B cell (primary cell): ENCODE results near the gene KANSL1L.

Experiments used
- EZH2 ChIP-seq: IDR thresholded peaks from 2 replicates; pipeline ENCODE4 v1.6.1; 2012; ENCODE audit warnings: borderline replicate concordance, low read depth, mild to moderate bottlenecking, moderate library complexity, low read length; ENCODE audit not compliant: insufficient read depth, poor library complexity, severe bottlenecking
- TF ChIP-seq, protein P1 (sequence below): fragments of 200-600 bp; IDR thresholded peaks from one replicate; pipeline ENCODE4 v1.8.0; 2022; ENCODE audit warnings: antibody characterized with exemption, mild to moderate bottlenecking

DNA sequence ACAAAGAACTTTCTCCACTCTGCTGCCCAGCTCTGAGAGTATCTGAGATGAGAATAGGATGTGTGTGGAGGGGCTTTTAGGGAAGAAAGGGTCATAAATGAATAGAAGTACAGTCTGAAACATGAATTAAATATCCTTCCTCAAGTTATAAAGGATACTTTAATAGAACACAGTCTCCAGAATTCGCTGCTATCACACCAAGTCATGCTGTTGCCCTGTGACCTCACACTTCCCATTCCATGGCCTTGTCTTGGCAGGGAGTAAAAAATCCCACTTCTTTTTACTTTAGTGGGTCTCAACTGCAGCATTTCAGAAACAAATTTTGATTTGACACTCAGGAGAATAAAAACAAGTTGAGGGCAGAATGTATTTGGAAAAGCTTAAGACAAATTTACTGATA is 172.6 kb downstream of the KANSL1L start:
- TF ChIP-seq, protein P1, sequence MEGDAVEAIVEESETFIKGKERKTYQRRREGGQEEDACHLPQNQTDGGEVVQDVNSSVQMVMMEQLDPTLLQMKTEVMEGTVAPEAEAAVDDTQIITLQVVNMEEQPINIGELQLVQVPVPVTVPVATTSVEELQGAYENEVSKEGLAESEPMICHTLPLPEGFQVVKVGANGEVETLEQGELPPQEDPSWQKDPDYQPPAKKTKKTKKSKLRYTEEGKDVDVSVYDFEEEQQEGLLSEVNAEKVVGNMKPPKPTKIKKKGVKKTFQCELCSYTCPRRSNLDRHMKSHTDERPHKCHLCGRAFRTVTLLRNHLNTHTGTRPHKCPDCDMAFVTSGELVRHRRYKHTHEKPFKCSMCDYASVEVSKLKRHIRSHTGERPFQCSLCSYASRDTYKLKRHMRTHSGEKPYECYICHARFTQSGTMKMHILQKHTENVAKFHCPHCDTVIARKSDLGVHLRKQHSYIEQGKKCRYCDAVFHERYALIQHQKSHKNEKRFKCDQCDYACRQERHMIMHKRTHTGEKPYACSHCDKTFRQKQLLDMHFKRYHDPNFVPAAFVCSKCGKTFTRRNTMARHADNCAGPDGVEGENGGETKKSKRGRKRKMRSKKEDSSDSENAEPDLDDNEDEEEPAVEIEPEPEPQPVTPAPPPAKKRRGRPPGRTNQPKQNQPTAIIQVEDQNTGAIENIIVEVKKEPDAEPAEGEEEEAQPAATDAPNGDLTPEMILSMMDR, result no peak
- TF ChIP-seq EZH2, result no peak
